OCI-LY7 (cell line): ENCODE data around the gene MYO1F. TPM values are rescaled to one million over a fixed set of nuclear protein-coding genes. Genes with fewer than 3 reads are reported as not detected.
"Not testable (repeated sequence)": the region's sequence is repeated elsewhere in the genome, so short reads cannot be mapped to it uniquely, and the experiment has no call there.

ENCODE experiments used
- BruUV-seq: library from RNA; stranded (reverse); fragments of 400-500 nt; replicated peaks from 2 replicates; lab custom pipeline; 2021; lab: Mats Ljungman, UMichigan
- CTCF ChIA-PET: fragments of 300-600 bp; sonication (Branson Sonifier 250); formaldehyde crosslinking; loops from one replicate; lab custom pipeline; 2022; ENCODE audit warnings: antibody characterized with exemption; ENCODE audit not compliant: unreplicated experiment; lab: Charles Lee
- POLR2A ChIA-PET: fragments of 300-600 bp; sonication (Branson Sonifier 250); formaldehyde crosslinking; loops from one replicate; lab custom pipeline; 2022; ENCODE audit warnings: antibody characterized with exemption; lab: Charles Lee
- DNase-seq: peaks from one replicate; pipeline ENCODE4 v3.0.0-alpha.2; 2015; ENCODE audit warnings: low spot score
- H2AFZ ChIP-seq: fragments of 200-600 bp; sonication (generic), shearing (Covaris generic); 2 replicates; pipeline ENCODE4 v1.6.1; 2014; ENCODE audit warnings: mild to moderate bottlenecking, antibody characterized with exemption, low read length, moderate library complexity
- H3K27ac ChIP-seq: fragments of 200-600 bp; sonication (generic); 2 replicates; pipeline ENCODE4 v1.5.1; 2014; ENCODE audit warnings: mixed run types, low read depth, mild to moderate bottlenecking, moderate library complexity, low read length, inconsistent platforms; ENCODE audit not compliant: poor library complexity, severe bottlenecking
- H3K36me3 ChIP-seq: fragments of 200-600 bp; sonication (generic); 2 replicates; pipeline ENCODE4 v1.6.1; 2014; ENCODE audit warnings: mild to moderate bottlenecking, antibody characterized with exemption, low read length, moderate library complexity, mixed read lengths; ENCODE audit not compliant: insufficient read depth
- H3K4me1 ChIP-seq: fragments of 200-600 bp; sonication (generic); 2 replicates; pipeline ENCODE4 v1.5.1; 2014; ENCODE audit warnings: mild to moderate bottlenecking, low read length; ENCODE audit not compliant: insufficient read depth, poor library complexity, severe bottlenecking
- H3K4me2 ChIP-seq: fragments of 200-600 bp; sonication (generic); 2 replicates; pipeline ENCODE4 v1.6.1; 2014; ENCODE audit warnings: mild to moderate bottlenecking, low read length
- H3K4me3 ChIP-seq: fragments of 200-600 bp; sonication (generic); 2 replicates; pipeline ENCODE4 v1.5.1; 2014; ENCODE audit warnings: mild to moderate bottlenecking, low read depth, low read length; ENCODE audit not compliant: poor library complexity, severe bottlenecking
- H3K79me2 ChIP-seq: fragments of 200-600 bp; sonication (generic); 2 replicates; pipeline ENCODE4 v1.6.1; 2016; ENCODE audit warnings: low read depth, mild to moderate bottlenecking, low read length, moderate library complexity, mixed read lengths; ENCODE audit not compliant: insufficient read depth
- H3K9me2 ChIP-seq: fragments of 200-600 bp; sonication (generic); 2 replicates; pipeline ENCODE4 v1.6.1; 2016; ENCODE audit warnings: mild to moderate bottlenecking, low read length, mixed read lengths; ENCODE audit not compliant: insufficient read depth
- H3K9me3 ChIP-seq: fragments of 200-600 bp; sonication (generic); 2 replicates; pipeline ENCODE4 v1.6.1; 2014; ENCODE audit warnings: mild to moderate bottlenecking, mixed run types, low read length, mixed read lengths
- H4K20me1 ChIP-seq: fragments of 200-600 bp; sonication (generic); 2 replicates; pipeline ENCODE4 v1.6.1; 2014; ENCODE audit warnings: mild to moderate bottlenecking, antibody characterized with exemption, low read length, moderate library complexity, mixed read lengths; ENCODE audit not compliant: insufficient read depth
- EZH2phosphoT487 ChIP-seq: fragments of 200-600 bp; sonication (generic); IDR thresholded peaks from 2 replicates; pipeline ENCODE4 v1.6.1; 2018; ENCODE audit warnings: low read depth, borderline replicate concordance, mild to moderate bottlenecking, mixed run types, antibody characterized with exemption, low read length, moderate library complexity, mixed read lengths
- intact Hi-C: fragments of 100-400 bp; cut with micrococcal nuclease; formaldehyde crosslinking; loops from one replicate; pipeline ENCODE4 v1.10.0; 2022; ENCODE audit not compliant: unreplicated experiment
- total RNA-seq, 2 experiments: library from RNA; depleted of rRNA in 1 of 2; stranded (reverse); fragments of >200 nt in 1 of 2; shearing (Covaris generic) in 1 of 2; gene quantifications; 2 replicates each; pipeline ENCODE4 v1.2.3, GENCODE V29; 2014 to 2022
- TF ChIP-seq, protein P1 (sequence below): fragments of 200-600 bp; sonication (generic); conservative IDR thresholded peaks from 2 replicates; pipeline ENCODE4 v1.5.1; 2014; ENCODE audit warnings: mild to moderate bottlenecking, antibody characterized with exemption, low read length, moderate library complexity, mixed read lengths

The MYO1F gene
- total RNA-seq, 2 experiments from 2014 or later, result 8.8 to 18.4 TPM

DNA sequence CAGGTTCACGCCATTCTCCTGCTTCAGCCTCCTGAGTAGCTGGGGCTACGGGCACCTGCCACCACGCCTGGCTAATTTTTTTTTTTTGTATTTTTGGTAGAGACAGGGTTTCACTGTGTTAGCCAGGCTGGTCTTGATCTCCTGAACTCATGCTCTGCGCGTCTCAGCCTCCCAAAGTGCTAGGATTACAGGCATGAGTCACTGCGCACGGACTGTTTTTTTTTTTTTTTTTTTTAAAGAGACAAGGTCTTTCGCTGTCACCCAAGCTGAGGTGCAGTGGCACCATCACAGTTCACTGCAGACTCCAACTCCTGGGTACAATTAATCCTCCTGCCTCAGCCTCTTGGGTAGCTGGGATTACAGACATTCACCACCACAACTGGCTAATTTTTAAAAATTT is 41.5 kb upstream of the MYO1F start:
- DNase-seq, result no peak
- H3K36me3 ChIP-seq, result no peaks in the 10 kb centered on the region
- POLR2A ChIA-PET, result no interaction called here
- H2AFZ ChIP-seq, result no peak overlapping the region
- no peaks in the 10 kb centered on the region for H3K79me2 ChIP-seq
- no peaks in the 10 kb centered on the region for H3K9me3 ChIP-seq
- BruUV-seq, result no TSS peak
- no peaks in the 10 kb centered on the region for H4K20me1 ChIP-seq
- CTCF ChIA-PET, result no interaction called here
- no peak overlapping the region for H3K4me2 ChIP-seq
- no peak overlapping the region for H3K4me3 ChIP-seq
- H3K4me1 ChIP-seq, result no peaks in the 10 kb centered on the region
- intact Hi-C loops, result no loop called here
- no peaks in the 10 kb centered on the region for H3K9me2 ChIP-seq
- TF ChIP-seq EZH2phosphoT487, result no peak
- TF ChIP-seq, protein P1, sequence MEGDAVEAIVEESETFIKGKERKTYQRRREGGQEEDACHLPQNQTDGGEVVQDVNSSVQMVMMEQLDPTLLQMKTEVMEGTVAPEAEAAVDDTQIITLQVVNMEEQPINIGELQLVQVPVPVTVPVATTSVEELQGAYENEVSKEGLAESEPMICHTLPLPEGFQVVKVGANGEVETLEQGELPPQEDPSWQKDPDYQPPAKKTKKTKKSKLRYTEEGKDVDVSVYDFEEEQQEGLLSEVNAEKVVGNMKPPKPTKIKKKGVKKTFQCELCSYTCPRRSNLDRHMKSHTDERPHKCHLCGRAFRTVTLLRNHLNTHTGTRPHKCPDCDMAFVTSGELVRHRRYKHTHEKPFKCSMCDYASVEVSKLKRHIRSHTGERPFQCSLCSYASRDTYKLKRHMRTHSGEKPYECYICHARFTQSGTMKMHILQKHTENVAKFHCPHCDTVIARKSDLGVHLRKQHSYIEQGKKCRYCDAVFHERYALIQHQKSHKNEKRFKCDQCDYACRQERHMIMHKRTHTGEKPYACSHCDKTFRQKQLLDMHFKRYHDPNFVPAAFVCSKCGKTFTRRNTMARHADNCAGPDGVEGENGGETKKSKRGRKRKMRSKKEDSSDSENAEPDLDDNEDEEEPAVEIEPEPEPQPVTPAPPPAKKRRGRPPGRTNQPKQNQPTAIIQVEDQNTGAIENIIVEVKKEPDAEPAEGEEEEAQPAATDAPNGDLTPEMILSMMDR, result no peak
- no peak overlapping the region for H3K27ac ChIP-seq

DNA sequence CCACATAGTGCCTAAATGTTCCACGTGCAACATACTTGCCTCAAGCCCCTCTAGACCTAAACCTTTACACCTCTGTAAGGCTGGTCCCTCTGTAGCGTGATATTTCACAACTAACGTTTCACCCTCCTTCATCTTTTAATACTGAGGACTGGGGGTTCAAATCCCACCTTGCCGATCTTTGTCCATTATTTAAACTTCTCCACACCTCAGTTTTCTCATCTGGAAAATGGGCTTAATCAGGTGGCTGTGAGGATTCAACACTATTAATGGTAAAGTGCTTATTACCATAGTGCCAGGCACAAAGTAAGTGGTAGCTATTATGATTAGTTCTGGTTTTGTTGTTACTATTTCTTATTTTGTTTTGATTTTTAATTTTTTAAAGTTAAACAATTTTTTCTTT is 40.7 kb upstream of the MYO1F start:
- ChIA-PET CTCF (no interaction called here), POLR2A (no interaction called here)
- no peak overlapping the region for H3K4me3 ChIP-seq
- no peaks in the 10 kb centered on the region for H4K20me1 ChIP-seq
- TF ChIP-seq, protein P1, result no peak
- no peak for TF ChIP-seq EZH2phosphoT487
- no TSS peak for BruUV-seq
- no peak for DNase-seq
- no peak overlapping the region for H3K27ac ChIP-seq
- intact Hi-C loops, result no loop called here
- no peaks in the 10 kb centered on the region for H3K4me1 ChIP-seq
- no peaks in the 10 kb centered on the region for H3K9me2 ChIP-seq
- H3K79me2 ChIP-seq, result no peaks in the 10 kb centered on the region
- no peak overlapping the region for H3K4me2 ChIP-seq
- no peaks in the 10 kb centered on the region for H3K9me3 ChIP-seq
- H3K36me3 ChIP-seq, result no peaks in the 10 kb centered on the region
- H2AFZ ChIP-seq, result no peak overlapping the region

DNA sequence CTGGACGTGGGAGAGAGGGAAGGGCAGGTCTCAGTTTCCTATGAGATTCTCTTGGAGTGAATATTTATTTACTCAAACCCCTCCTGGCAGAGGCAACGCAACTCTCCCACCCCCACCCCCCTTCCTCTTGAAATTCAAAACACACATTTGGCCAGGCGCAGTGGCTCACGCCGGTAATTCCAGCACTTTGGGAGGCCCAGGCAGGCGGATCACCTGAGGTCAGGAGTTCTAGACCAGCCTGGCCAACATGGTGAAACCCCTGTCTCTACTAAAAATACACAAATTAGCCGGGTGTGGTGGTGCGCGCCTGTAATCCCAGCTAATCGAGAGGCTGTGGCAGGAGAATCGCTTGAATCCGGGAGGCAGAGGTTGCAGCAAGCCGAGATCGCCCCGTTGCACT is 40.1 kb upstream of the MYO1F start:
- H3K9me3 ChIP-seq, H3K4me3 ChIP-seq, H3K36me3 ChIP-seq, H3K27ac ChIP-seq, DNase-seq, H4K20me1 ChIP-seq, H3K79me2 ChIP-seq, BruUV-seq, POLR2A ChIA-PET, H3K9me2 ChIP-seq, H3K4me1 ChIP-seq, H2AFZ ChIP-seq, H3K4me2 ChIP-seq, CTCF ChIA-PET, intact Hi-C loops: not testable (repeated sequence)
